ENCODE data around the gene HBG2. TPM values are rescaled to one million over a fixed set of nuclear protein-coding genes. Genes with fewer than 3 reads are reported as not detected.

HBG2 gene
- total and polyA plus RNA-seq, 10 donors, result 0.29 to 19.6 (median 4.2) TPM; not detected in 3

DNA sequence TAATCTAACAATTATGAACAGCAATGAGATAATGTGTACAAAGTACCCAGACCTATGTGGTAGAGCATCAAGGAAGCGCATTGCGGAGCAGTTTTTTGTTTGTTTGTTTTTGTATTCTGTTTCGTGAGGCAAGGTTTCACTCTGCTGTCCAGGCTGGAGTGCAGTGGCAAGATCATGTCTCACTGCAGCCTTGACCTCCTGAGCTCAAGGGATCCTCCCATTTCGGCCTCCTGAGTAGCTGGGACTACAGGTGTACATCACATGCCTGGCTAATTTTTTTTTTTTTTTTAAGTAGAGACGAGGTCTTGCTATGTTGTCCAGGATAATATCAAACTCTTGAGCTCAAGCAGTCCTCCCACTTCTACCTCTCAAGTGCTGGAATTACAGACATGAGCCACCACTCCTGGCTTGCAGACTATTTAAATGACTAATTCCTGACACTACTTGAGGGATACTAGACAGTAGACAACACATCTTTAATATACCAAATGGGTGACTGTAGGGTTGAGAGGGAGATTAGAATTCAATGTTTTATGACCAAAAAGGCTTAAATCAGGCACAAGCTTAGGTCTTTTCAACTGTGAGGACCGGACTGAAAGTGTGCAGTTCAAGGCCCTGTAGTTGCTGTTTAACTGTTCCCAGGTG is 34.4 kb upstream of the HBG2 start:
- H3K4me1 ChIP-seq, result no peaks in the 10 kb centered on the region
- 71 to 90% (median 84%) methylated on average over 6 of the region's 6 CpGs for WGBS, 5 donors
- TF ChIP-seq CTCF (IDR thresholded peaks at IDR 0.05 in 8 of 11, conservative IDR thresholded peaks at IDR 0.05 in 3 of 11) (no peak), POLR2A (IDR thresholded peaks at IDR 0.05) (no peak), POLR2AphosphoS5 (IDR thresholded peaks at IDR 0.05) (no peak)

DNA sequence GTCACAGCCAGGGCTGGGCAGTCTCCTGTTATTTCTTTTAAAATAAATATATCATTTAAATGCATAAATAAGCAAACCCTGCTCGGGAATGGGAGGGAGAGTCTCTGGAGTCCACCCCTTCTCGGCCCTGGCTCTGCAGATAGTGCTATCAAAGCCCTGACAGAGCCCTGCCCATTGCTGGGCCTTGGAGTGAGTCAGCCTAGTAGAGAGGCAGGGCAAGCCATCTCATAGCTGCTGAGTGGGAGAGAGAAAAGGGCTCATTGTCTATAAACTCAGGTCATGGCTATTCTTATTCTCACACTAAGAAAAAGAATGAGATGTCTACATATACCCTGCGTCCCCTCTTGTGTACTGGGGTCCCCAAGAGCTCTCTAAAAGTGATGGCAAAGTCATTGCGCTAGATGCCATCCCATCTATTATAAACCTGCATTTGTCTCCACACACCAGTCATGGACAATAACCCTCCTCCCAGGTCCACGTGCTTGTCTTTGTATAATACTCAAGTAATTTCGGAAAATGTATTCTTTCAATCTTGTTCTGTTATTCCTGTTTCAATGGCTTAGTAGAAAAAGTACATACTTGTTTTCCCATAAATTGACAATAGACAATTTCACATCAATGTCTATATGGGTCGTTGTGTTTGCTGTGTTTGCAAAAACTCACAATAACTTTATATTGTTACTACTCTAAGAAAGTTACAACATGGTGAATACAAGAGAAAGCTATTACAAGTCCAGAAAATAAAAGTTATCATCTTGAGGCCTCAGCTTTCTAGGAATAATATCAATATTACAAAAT is 33.7 kb upstream of the HBG2 start:
- no peak for DNase-seq
- no peaks in the 10 kb centered on the region for H3K27me3 ChIP-seq (replicated peaks in 1 of 7)
- H3K4me3 ChIP-seq, result no peak overlapping the region
- H3K9me3 ChIP-seq, result no peaks in the 10 kb centered on the region
- H3K27ac ChIP-seq, result no peak overlapping the region
- TF ChIP-seq POLR2AphosphoS5 (IDR thresholded peaks at IDR 0.05) (no peak), POLR2A (IDR thresholded peaks at IDR 0.05) (no peak), CTCF (IDR thresholded peaks at IDR 0.05 in 8 of 11, conservative IDR thresholded peaks at IDR 0.05 in 3 of 11) (no peak)
- WGBS, 5 donors, result 67 to 85% (median 80%) methylated on average over 7 of the region's 7 CpGs
- no peaks in the 10 kb centered on the region for H3K36me3 ChIP-seq
- intact Hi-C loops (cut with DNase I; ENCODE audit: low total_unique reads), result no loop called here
- H3K4me1 ChIP-seq, result no peaks in the 10 kb centered on the region

More for the DNA sequence above, 34.4 kb upstream of the HBG2 start:
- Histone ChIP-seq H3K27ac (no peak overlapping the region), H3K36me3 (no peaks in the 10 kb centered on the region), H3K9me3 (no peaks in the 10 kb centered on the region), H3K27me3 (replicated peaks in 1 of 7) (no peaks in the 10 kb centered on the region), H3K4me3 (no peak overlapping the region)
- DNase-seq, result no peak
- intact Hi-C loops (cut with DNase I; ENCODE audit: low total_unique reads), result no loop called here

DNA sequence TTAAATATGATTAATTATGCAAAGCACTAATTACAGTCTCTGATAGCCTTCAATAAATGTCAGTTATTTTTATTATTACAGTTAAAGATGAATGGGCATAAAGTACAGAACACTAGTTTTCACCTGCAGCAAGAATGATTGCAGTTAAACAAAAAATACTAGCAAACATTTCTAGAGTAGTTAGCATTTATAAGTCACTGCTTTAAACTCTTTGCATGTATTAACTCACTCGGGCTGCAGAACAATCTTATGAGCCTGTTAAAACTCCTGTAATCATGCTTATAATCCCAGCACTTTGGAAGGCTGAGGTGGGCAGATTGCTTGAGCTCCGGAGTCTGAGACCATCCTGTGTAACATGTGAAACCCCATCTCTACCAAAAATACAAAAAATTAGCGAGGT is 32.3 kb upstream of the HBG2 start:
- no peak for TF ChIP-seq POLR2A (IDR thresholded peaks at IDR 0.05)
- no peak for TF ChIP-seq POLR2AphosphoS5 (IDR thresholded peaks at IDR 0.05)
- TF ChIP-seq CTCF (IDR thresholded peaks at IDR 0.05 in 8 of 11, conservative IDR thresholded peaks at IDR 0.05 in 3 of 11), result no peak
- WGBS, 5 donors, result 71 to 92% (median 78%) methylated on average over 3 of the region's 3 CpGs
- Histone ChIP-seq H3K36me3 (no peaks in the 10 kb centered on the region), H3K27me3 (replicated peaks in 1 of 7) (no peaks in the 10 kb centered on the region), H3K27ac (no peak overlapping the region), H3K9me3 (no peaks in the 10 kb centered on the region), H3K4me1 (no peaks in the 10 kb centered on the region), H3K4me3 (no peak overlapping the region)
- no peak for DNase-seq
- intact Hi-C loops (cut with DNase I; ENCODE audit: low total_unique reads), result no loop called here

GRCh38 chr11:5286351-5286750 is 31.8 kb upstream of the HBG2 start:
- Histone ChIP-seq H3K9me3 (no peaks in the 10 kb centered on the region), H3K27ac (no peak overlapping the region), H3K4me3 (no peak overlapping the region), H3K4me1 (no peaks in the 10 kb centered on the region), H3K27me3 (replicated peaks in 1 of 7) (no peaks in the 10 kb centered on the region), H3K36me3 (no peaks in the 10 kb centered on the region)
- TF ChIP-seq POLR2AphosphoS5 (IDR thresholded peaks at IDR 0.05) (no peak), POLR2A (IDR thresholded peaks at IDR 0.05) (no peak), CTCF (IDR thresholded peaks at IDR 0.05 in 8 of 11, conservative IDR thresholded peaks at IDR 0.05 in 3 of 11) (no peak)
- intact Hi-C loops (cut with DNase I; ENCODE audit: low total_unique reads), result no loop called here
- WGBS, 5 donors, result 21 to 59% (median 44%) methylated on average over 1 of the region's 1 CpG
- DNase-seq, result no peak

All from spleen (tissue), 11 donors.